HG03064 (cell line): ENCODE results near the gene CISD3.
"Not testable (repeated sequence)": the region's sequence is repeated elsewhere in the genome, so short reads cannot be mapped to it uniquely, and the experiment has no call there.

Experiments used
- ATAC-seq: cut with Tn5 transposase; IDR thresholded peaks from one replicate; pipeline ENCODE4 v1.9.1; 2021; ENCODE audit warnings: low read depth; ENCODE audit not compliant: unreplicated experiment

CISD3 gene

GRCh38 chr17:38725066-38725465 lies 5.1 kb upstream of the CISD3 start:
- no peak for ATAC-seq

DNA sequence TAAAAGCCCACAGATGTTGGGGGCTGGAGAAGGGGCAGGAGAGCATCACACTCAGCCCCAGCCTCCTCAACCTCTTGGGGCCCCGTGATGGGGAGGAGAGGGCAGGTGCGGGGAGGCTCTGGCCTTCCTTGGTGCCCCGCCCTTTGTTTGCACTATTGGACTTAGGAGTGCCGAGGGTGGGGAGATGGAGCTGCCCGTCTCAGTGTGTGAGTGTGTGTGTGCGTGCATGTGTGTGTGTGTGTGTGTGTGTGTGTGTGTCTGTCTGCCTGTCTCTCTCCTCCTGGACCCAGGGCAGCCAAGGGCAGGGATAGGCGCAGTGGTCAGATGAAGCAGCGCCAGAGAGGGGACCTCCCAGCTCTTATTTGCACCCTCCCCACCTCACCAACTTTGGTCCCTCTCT lies 4.0 kb upstream of the CISD3 start:
- ATAC-seq, result not testable (repeated sequence)

GRCh38 chr17:38727736-38728135 lies 2.4 kb upstream of the CISD3 start:
- no peak for ATAC-seq

GRCh38 chr17:38728290-38728831 lies 1.8 kb upstream of the CISD3 start:
- ATAC-seq, result no peak

- no peak for ATAC-seq
Measured at GRCh38 chr17:38729368-38729885, 714 bp upstream of the CISD3 start.

DNA sequence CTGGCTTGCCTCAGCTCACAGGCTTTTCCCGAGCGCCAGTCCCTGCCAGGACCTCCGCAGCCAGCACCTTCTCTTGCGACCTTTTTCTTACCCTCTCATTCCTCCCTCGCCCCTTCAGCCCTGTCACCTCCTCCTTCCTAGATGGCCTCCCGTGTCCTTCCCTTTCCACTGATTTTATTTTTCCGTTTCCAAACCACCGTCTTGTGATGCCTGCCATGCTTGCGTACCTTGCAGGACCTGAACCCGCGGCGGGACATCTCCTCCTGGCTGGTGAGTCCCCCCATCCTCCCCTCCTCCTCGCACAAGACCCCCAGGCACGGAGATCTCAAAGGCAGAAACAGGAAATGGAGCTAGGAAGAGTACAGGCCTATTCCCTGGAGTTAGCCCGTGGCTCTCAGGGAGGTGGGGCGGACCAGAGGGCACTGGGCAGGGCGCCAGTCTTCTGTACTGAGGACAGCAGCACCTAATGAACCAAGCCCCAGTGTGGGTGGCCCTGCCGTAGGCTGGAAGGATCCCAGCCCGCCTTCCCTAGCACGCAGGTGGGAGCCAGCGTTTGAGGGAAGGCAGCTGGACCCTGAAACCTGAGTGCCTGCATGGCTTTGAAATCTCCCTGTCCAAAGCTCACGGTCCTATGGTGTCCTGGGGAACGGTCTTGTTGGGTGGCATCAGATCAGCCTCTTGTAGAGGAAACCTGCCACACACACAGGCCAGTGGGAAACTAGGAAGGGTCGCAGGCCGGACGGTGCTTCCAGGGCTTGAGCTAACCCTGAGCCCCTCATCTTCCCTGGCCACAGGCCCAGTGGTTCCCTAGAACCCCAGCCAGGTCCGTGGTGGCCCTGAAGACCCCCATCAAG lies 612 bp downstream of the CISD3 start:
- ATAC-seq, result no peak

GRCh38 chr17:38731526-38732294 lies 1.6 kb downstream of the CISD3 start:
- ATAC-seq, result no peak

- ATAC-seq, result no peak
Measured at GRCh38 chr17:38732376-38733281, 2.5 kb downstream of the CISD3 start.

DNA sequence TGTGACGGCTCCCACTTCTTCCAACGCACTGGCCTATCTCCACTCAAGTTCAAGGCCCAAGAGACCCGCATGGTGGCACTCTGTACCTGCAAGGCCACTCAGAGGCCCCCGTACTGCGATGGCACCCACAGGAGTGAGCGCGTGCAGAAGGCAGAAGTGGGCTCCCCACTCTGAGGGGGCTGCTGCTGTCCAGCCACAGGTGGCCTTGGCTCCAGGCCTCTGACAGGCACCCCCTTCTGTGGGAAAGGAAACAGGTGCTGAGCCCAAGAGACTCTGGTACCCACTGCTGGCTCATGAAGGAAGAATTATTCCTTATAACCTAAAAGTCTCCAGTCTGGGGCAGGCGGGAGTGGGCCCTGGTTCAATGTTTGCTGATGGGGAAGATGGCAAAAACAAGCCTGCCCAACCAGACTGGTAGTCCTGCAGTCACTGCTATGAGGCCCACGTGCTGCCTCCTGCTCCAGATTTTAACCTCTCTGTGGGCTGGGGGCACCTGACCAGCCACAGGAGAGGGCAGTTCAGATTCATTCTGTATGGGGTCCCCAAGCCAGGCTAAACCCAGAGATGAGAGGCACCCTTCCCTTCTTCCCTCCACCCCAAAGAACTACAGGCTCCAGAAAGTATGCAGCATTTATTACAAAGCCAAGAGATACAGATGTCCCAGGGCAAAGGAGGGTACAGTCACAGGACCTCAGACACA lies 3.3 kb downstream of the CISD3 start:
- ATAC-seq, result no peak

DNA sequence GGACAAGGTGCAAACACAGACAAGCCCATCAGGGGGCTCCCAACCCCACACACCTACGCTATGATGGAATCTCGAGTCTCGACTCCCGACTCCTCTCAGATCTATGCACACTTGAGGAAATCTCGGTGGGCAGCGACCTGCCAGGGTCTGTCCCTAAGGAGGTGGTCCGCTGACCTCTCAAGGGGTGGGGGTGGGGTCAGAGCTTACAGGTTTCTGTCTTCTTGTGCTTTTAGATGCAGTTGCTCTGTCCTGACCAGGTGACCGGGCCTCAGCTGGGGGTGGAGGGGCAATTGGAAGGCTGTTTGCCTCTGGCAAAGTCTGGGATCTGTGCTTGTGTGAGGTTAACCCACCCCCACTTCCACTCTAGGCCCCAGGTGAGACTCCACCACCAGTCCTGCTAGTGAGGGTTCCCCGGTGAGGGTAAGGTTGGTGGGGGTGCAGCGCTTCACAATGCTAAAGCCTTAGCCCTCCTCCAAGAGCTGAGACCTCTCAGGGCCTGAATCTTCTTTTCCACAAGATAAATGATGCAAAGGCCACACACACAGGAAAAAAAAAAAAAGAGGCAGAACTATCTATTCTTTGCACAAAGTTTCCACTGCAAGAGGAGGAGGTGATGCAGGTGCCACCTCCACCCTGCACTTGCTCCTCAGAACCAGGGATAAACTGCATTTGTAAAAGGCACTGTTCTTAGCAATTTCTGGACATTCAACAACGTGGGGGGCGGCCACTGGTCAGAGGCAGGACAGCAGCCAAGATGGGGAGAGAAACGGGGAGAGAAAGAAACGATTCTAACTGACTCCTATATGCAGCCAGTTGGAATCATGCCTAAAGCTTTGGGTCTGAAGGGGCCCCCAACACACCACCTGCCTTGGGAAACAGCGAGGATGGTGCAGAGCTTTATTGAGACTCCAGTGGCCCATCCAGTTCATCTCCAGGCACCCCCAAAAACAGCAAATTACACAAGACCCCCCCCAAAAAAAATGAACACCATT lies 4.1 kb downstream of the CISD3 start:
- ATAC-seq, result no peak

DNA sequence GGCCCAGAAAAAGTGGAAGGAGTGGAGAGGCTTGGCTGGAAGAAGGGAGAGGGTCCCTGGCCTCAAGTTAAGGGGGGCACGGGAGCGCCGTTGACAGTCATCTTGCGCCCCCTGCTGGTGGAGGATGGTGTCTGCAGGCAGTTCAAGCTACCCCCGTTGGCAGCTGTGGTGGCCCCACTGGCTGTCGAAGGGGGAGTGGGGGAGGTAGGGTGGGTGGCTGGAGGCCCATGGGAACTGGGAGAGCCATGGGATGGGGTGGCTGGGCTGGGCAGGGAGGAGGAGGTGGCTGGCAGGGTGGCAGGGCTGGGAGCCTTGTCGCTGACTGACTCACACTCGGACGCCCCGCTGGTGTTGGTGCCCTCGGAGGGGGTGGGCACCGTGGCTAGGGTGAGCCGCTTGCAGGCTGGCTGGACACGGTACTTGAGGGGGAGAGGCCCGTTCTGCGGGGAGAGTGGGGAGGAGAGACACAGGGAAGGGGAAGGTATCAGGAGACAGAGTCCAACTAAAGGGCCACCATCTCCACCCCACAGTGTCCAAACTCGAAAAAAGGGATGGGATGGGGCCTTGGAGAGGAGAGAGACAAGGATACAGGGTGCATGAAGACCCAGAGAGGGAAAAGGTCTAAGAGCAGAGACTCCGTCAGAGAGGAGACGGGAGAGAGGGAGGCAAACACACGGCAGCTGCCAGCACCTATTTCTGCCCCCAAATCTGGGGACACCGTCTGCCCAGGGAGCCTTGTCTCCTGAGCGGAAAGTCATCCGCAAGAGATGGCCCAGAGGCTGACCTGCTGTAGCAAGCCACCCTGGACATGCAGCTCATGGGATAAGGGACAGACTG lies 5.2 kb downstream of the CISD3 start:
- ATAC-seq, result no peak

- ATAC-seq, result no peak
Measured at GRCh38 chr17:38738007-38738662, 8.0 kb downstream of the CISD3 start.

- ATAC-seq, result no peak
Measured at GRCh38 chr17:38738686-38739085, 8.5 kb downstream of the CISD3 start.

DNA sequence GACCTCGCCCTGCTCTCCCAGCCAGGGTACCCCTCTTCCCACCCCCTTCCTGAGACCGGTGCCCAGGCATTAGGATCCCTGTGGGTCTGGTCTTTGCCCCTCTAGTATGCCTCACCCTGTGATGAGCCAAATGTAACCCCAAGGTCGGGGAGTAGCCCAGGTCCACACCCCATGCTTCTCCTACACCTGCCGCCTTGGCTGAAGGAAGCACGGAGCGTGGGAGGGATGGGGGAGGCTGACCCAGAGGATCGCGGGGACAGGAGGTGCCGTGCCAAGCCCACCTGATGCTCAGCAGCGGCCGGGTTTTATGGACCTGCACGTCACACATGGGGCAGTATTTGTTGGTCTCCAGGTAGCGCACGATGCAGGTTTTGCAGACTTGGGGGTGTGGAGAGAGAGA lies 9.2 kb downstream of the CISD3 start:
- ATAC-seq, result no peak

- no peak for ATAC-seq
Measured at GRCh38 chr17:38740044-38740443, 9.9 kb downstream of the CISD3 start.

GRCh38 chr17:38740806-38741205 lies 10.7 kb downstream of the CISD3 start:
- no peak for ATAC-seq

GRCh38 chr17:38741461-38741860 lies 11.3 kb downstream of the CISD3 start:
- ATAC-seq, result no peak
